GM12878 (cell line): ENCODE results near the gene KRTAP12-4. TPM values are rescaled to one million over a fixed set of nuclear protein-coding genes. Genes with fewer than 3 reads are reported as not detected.

Experiments used
- ATAC-seq: fragments of 200-7000 bp; cut with Tn5 transposase; 3 replicates; pipeline ENCODE4 v1.9.1; 2020; ENCODE audit warnings: mild to moderate bottlenecking, moderate library complexity
- Bru-seq: library from RNA; stranded (reverse); fragments of 400-500 nt; gene quantifications from one replicate; lab custom pipeline; 2021; lab: Mats Ljungman, UMichigan
- BruChase-seq, 2 experiments: library from RNA; stranded (reverse); fragments of 400-500 nt; gene quantifications; one replicate each; lab custom pipeline; 2021; lab: Mats Ljungman, UMichigan
- BruUV-seq: library from RNA; stranded (reverse); fragments of 400-500 nt; replicated peaks from 2 replicates; lab custom pipeline; 2021; lab: Mats Ljungman, UMichigan
- CTCF ChIA-PET: fragments of 300-600 bp; sonication (Branson Sonifier 250); formaldehyde crosslinking; extraction: SDS; loops from one replicate; lab custom pipeline; 2021; ENCODE audit warnings: inconsistent platforms; lab: Yijun Ruan, JAX
- POLR2A ChIA-PET: fragments of 350-600 bp; formaldehyde crosslinking; extraction: SDS; loops from one replicate; lab custom pipeline; 2021; ENCODE audit warnings: inconsistent platforms; lab: Charles Lee
- RAD21 ChIA-PET: fragments of 300-600 bp; sonication (Branson Sonifier 250); formaldehyde crosslinking; loops from one replicate; lab custom pipeline; 2023; ENCODE audit warnings: antibody characterized with exemption; ENCODE audit not compliant: unreplicated experiment; lab: Charles Lee
- SMC1A ChIA-PET: fragments of 300-600 bp; sonication (Branson Sonifier 250); formaldehyde crosslinking; loops from one replicate; lab custom pipeline; 2023; ENCODE audit not compliant: unreplicated experiment, uncharacterized antibody; lab: Charles Lee
- DNase-seq: peaks from one replicate; pipeline ENCODE4 v3.0.0-alpha.2; 2011; ENCODE audit warnings: low read depth, low spot score
- FAIRE-seq: peaks from 3 replicates; lab custom pipeline; 2011; peaks lifted over from hg19 to GRCh38; lab: Jason Lieb, UNC
- H2AFZ ChIP-seq: 2 replicates; pipeline ENCODE4 v1.6.0; 2011; ENCODE audit warnings: low read depth, low read length, control low read depth; ENCODE audit not compliant: control insufficient read depth
- H3K27ac ChIP-seq: 2 replicates; pipeline ENCODE4 v1.5.1; 2011; ENCODE audit warnings: control low read depth; ENCODE audit not compliant: control insufficient read depth, insufficient read depth
- H3K27me3 ChIP-seq, 2 experiments: replicated peaks in 1 of 2; 2 replicates each; pipeline versions ENCODE4 v1.6.0 to v1.6.1; 2011; ENCODE audit warnings: low read length in 1 of 2; ENCODE audit not compliant: control insufficient read depth in 2 of 2, insufficient read depth in 2 of 2
- H3K36me3 ChIP-seq, 2 experiments: 2 replicates each; pipeline ENCODE4 v1.5.1; 2011; ENCODE audit warnings: low read length in 1 of 2; ENCODE audit not compliant: control insufficient read depth in 2 of 2, insufficient read depth in 2 of 2
- H3K4me1 ChIP-seq: 2 replicates; pipeline ENCODE4 v1.6.1; 2011; ENCODE audit warnings: mild to moderate bottlenecking, low read length, moderate library complexity, mixed read lengths; ENCODE audit not compliant: control insufficient read depth, insufficient read depth
- H3K4me2 ChIP-seq: 2 replicates; pipeline ENCODE4 v1.6.0; 2011; ENCODE audit warnings: control low read depth; ENCODE audit not compliant: control insufficient read depth, insufficient read depth
- H3K4me3 ChIP-seq: fragments of 200-600 bp; sonication (generic); 2 replicates; pipeline ENCODE4 v1.5.1; 2016
- H3K79me2 ChIP-seq: 2 replicates; pipeline ENCODE4 v1.6.0; 2011; ENCODE audit warnings: low read length; ENCODE audit not compliant: control insufficient read depth, insufficient read depth
- H3K9ac ChIP-seq: 2 replicates; pipeline ENCODE4 v1.8.0; 2011; ENCODE audit warnings: low read length, control low read depth, mixed read lengths; ENCODE audit not compliant: control insufficient read depth, insufficient read depth
- H3K9me3 ChIP-seq: replicated peaks from 3 replicates; pipeline ENCODE4 v1.5.1; 2011; ENCODE audit warnings: mild to moderate bottlenecking, low read length; ENCODE audit not compliant: control insufficient read depth, insufficient read depth
- H4K20me1 ChIP-seq: 2 replicates; pipeline ENCODE4 v1.6.0; 2011; ENCODE audit not compliant: control insufficient read depth, insufficient read depth
- HDGF ChIP-seq: fragments of 450-650 bp; IDR thresholded peaks from 2 replicates; pipeline ENCODE4 v1.6.1; 2016; ENCODE audit warnings: antibody characterized with exemption
- WGBS: methylation state at CpG from one replicate; pipeline ENCODE4 v1.1.6; 2016; ENCODE audit warnings: low lambda C conversion rate; ENCODE audit not compliant: insufficient replicate concordance, insufficient coverage; ENCODE audit errors: missing lambda C conversion rate; 5-methylcytosine and 5-hydroxymethylcytosine counted together
- in situ Hi-C: fragments of 300-500 bp; cut with MboI; formaldehyde crosslinking; loops from 9 replicates; pipeline ENCODE4 v1.14.3; 2018; ENCODE audit warnings: mixed read lengths
- intact Hi-C: fragments of 100-400 bp; cut with micrococcal nuclease; formaldehyde crosslinking; loops from one replicate; pipeline ENCODE4 v1.14.2; 2022; ENCODE audit not compliant: unreplicated experiment
- long read RNA-seq, 2 experiments: library from polyadenylated mRNA; unstranded; transcript quantifications; one replicate each; pipeline ENCODE4 v2.0.0, GENCODE V29; 2019 to 2020
- polyA minus RNA-seq, 3 experiments: library from RNA; depleted of rRNA, polyadenylated mRNA; stranded (reverse); fragments of >200 nt; gene quantifications; 2 replicates each; pipeline ENCODE4 v1.2.3, GENCODE V29; 2011
- polyA plus RNA-seq, 11 experiments: library from polyadenylated mRNA; depleted of rRNA in 4 of 11; unstranded in 6 of 11; stranded (reverse) in 5 of 11; fragments of >200 nt; fragmentation: Nextera tagmentation in 4 of 11; fragmentation: Illumina TruSeq in 1 of 11; extraction: Ambion mirVana in 4 of 11; extraction: Trizol in 1 of 11; gene quantifications; 1 replicate in 1 of 11; 2 replicates in 10 of 11; pipeline versions ENCODE4 v1.2.1 to v1.2.3, GENCODE V29; 2011 to 2016; ENCODE audit warnings: inconsistent platforms in 2 of 11, missing spikeins in 2 of 11, low read depth in 1 of 11
- total RNA-seq, 4 experiments: library from RNA; depleted of rRNA in 3 of 4; stranded (reverse); fragments of >200 nt in 3 of 4; fragmentation: Illumina TruSeq in 1 of 4; extraction: Trizol in 1 of 4; gene quantifications; 2 replicates each; pipeline versions ENCODE4 v1.2.1 to v1.2.3, GENCODE V29; 2013 to 2021

Gene KRTAP12-4
- total RNA-seq (2013; cell fraction: nucleolus; rRNA removed), result not detected in 2 replicates
- total RNA-seq (2014; rRNA removed), result not detected in 2 replicates
- total RNA-seq (2014; rRNA removed; fragmentation: Illumina TruSeq; extraction: Trizol), result not detected in 2 replicates
- not detected in 2 replicates for total RNA-seq (2021)
- not detected for polyA plus RNA-seq (2011; ENCODE audit: low read depth)
- not detected in 2 replicates for polyA plus RNA-seq (2011; rRNA removed)
- polyA plus RNA-seq (2011; cell fraction: cytosol; rRNA removed), result not detected in 2 replicates
- not detected in 2 replicates for polyA plus RNA-seq (2011; cell fraction: nucleus; rRNA removed)
- polyA plus RNA-seq (2012), result not detected in 2 replicates
- not detected in 2 replicates for polyA plus RNA-seq (2014; fragmentation: Illumina TruSeq; extraction: Trizol)
- polyA plus RNA-seq (2014; fragmentation: Nextera tagmentation; extraction: Ambion mirVana), result not detected
- polyA plus RNA-seq (2014; rRNA removed), result not detected in 2 replicates
- polyA plus RNA-seq (2016; fragmentation: Nextera tagmentation; extraction: Ambion mirVana), result not detected
- polyA minus RNA-seq (2011; rRNA and poly(A)+ RNA removed), result not detected in 2 replicates
- polyA minus RNA-seq (2011; cell fraction: cytosol; rRNA and poly(A)+ RNA removed), result not detected in 2 replicates
- polyA minus RNA-seq (2011; cell fraction: nucleus; rRNA and poly(A)+ RNA removed), result not detected in 2 replicates
- Bru-seq, nascent RNA, result not detected
- not detected for BruChase-seq, experiment 1, labeled RNA remaining after a 6-hour chase
- BruChase-seq, experiment 2, labeled RNA remaining after a 2-hour chase, result not detected
- long read RNA-seq, experiment 1, result 0 reads
- long read RNA-seq, experiment 2, result 0 reads

- no peaks in the 10 kb centered on the region for H3K79me2 ChIP-seq
- H3K4me2 ChIP-seq, result no peak within 1 kb of the TSS
- no peak for FAIRE-seq
- no peaks in the 10 kb centered on the region for H3K36me3 ChIP-seq
- no peaks in the 10 kb centered on the region for H3K27me3 ChIP-seq
- TF ChIP-seq HDGF, result no peak
- POLR2A ChIA-PET, result no interaction called here
- in situ Hi-C loops (no loop called here), intact Hi-C loops (no loop called here)
- no peak for ATAC-seq
- no peak within 1 kb of the TSS for H3K4me3 ChIP-seq
- no peak within 1 kb of the TSS for H3K9ac ChIP-seq
- H3K4me1 ChIP-seq, result no peaks in the 10 kb centered on the region
- BruUV-seq, result no TSS peak
- no peak within 1 kb of the TSS for H3K27ac ChIP-seq
- no peaks in the 10 kb centered on the region for H4K20me1 ChIP-seq
- no peak within 1 kb of the TSS for H2AFZ ChIP-seq
- RAD21 ChIA-PET, result interaction anchor here (0.6 kb wide), 1 partner anchor 31 kb away, joined by 3 read pairs; no protein-coding TSS in a partner anchor
- SMC1A ChIA-PET, result no interaction called here
- CTCF ChIA-PET, result no interaction called here
- DNase-seq, result no peak
- peaks cover 2% of the 10 kb centered on the region; the same call in 1 of the 3 replicates for H3K9me3 ChIP-seq
- 25% methylated on average over 9 of the region's 9 CpGs for WGBS
Observed at GRCh38 chr21:44654576-44655175, at the start of gene KRTAP12-4. Gene KRTAP12-4, minus strand, starts transcription at chr21:44654659. Its CDS starts 45 bp downstream, at chr21:44654614.
